Naive thymus-derived CD4-positive, alpha-beta T cell (primary cell): ENCODE results near the gene CACNA1A. TPM values are rescaled to one million over a fixed set of nuclear protein-coding genes. Genes with fewer than 3 reads are reported as not detected.
A peak's percentile ranks its signal among the peaks of the same experiment; 100 is the strongest.

Source experiments
- ATAC-seq: fragments of 150-1000 bp; cut with Tn5 transposase; 2 replicates; pipeline ENCODE4 v1.10.0; 2021; ENCODE audit warnings: mild to moderate bottlenecking, moderate library complexity
- CTCF ChIA-PET: fragments of 350-600 bp; sonication (Branson Sonifier 250); formaldehyde crosslinking; loops from one replicate; lab custom pipeline; 2021; ENCODE audit warnings: antibody characterized with exemption; lab: Charles Lee
- POLR2A ChIA-PET: fragments of 350-600 bp; sonication (Branson Sonifier 250); formaldehyde crosslinking; loops from one replicate; lab custom pipeline; 2021; ENCODE audit warnings: antibody characterized with exemption, inconsistent platforms; lab: Charles Lee
- DNase-seq, 9 donors: peaks; one replicate each; pipeline versions ENCODE4 v3.0.0 to v3.0.0-alpha.2; 2020 to 2022; ENCODE audit warnings: mixed read lengths in 1 of 9
- H3K27ac ChIP-seq: one replicate; pipeline ENCODE4 v1.7.0; 2013; ENCODE audit warnings: mild to moderate bottlenecking, low read depth, low read length, moderate library complexity
- H3K27me3 ChIP-seq, 2 donors: one replicate each; pipeline ENCODE4 v1.7.0; 2013; ENCODE audit warnings: low read length in 2 of 2, mild to moderate bottlenecking in 2 of 2, moderate library complexity in 2 of 2; ENCODE audit not compliant: control insufficient read depth in 2 of 2, insufficient read depth in 2 of 2
- H3K36me3 ChIP-seq, 3 experiments: 1 replicate in 2 of 3; 2 replicates in 1 of 3; pipeline ENCODE4 v1.7.0; 2013; ENCODE audit warnings: low read length in 3 of 3, mild to moderate bottlenecking in 3 of 3, moderate library complexity in 1 of 3; ENCODE audit not compliant: insufficient read depth in 3 of 3, control insufficient read depth in 2 of 3
- H3K4me1 ChIP-seq, 2 donors: one replicate each; pipeline ENCODE4 v1.7.0; 2013; ENCODE audit warnings: low read length in 2 of 2, mild to moderate bottlenecking in 2 of 2, moderate library complexity in 1 of 2; ENCODE audit not compliant: control insufficient read depth in 2 of 2, insufficient read depth in 2 of 2
- H3K4me3 ChIP-seq: 2 replicates; pipeline ENCODE4 v1.7.0; 2013; ENCODE audit warnings: mild to moderate bottlenecking, low read length
- H3K9me3 ChIP-seq, 3 experiments: 1 replicate in 2 of 3; 2 replicates in 1 of 3; pipeline ENCODE4 v1.7.0; 2013; ENCODE audit warnings: low read length in 3 of 3; ENCODE audit not compliant: control insufficient read depth in 2 of 3
- H3K27ac Mint-ChIP-seq, 9 donors: one replicate each; pipeline ENCODE4 v1.8.0; 2020 to 2022; ENCODE audit warnings: mixed read lengths in 9 of 9, mild to moderate bottlenecking in 8 of 9, moderate library complexity in 5 of 9, inconsistent platforms in 2 of 9
- H3K27me3 Mint-ChIP-seq, 5 donors: one replicate each; pipeline ENCODE4 v1.8.0; 2021 to 2022; ENCODE audit warnings: mixed read lengths in 5 of 5, mild to moderate bottlenecking in 1 of 5
- H3K36me3 Mint-ChIP-seq, 5 donors: one replicate each; pipeline ENCODE4 v1.8.0; 2020 to 2022; ENCODE audit warnings: mixed read lengths in 5 of 5, mild to moderate bottlenecking in 3 of 5, inconsistent platforms in 1 of 5
- H3K4me1 Mint-ChIP-seq, 7 donors: one replicate each; pipeline ENCODE4 v1.8.0; 2020 to 2022; ENCODE audit warnings: mixed read lengths in 7 of 7, mild to moderate bottlenecking in 3 of 7, inconsistent platforms in 1 of 7
- H3K4me3 Mint-ChIP-seq, 10 donors: one replicate each; pipeline ENCODE4 v1.8.0; 2020 to 2022; ENCODE audit warnings: mild to moderate bottlenecking in 10 of 10, mixed read lengths in 10 of 10, moderate library complexity in 6 of 10, inconsistent platforms in 2 of 10
- H3K9me3 Mint-ChIP-seq, 11 donors: one replicate each; pipeline ENCODE4 v1.8.0; 2020 to 2022; ENCODE audit warnings: mixed read lengths in 11 of 11, mild to moderate bottlenecking in 4 of 11, inconsistent platforms in 1 of 11, moderate library complexity in 1 of 11
- intact Hi-C, 2 donors: fragments of 100-400 bp; cut with micrococcal nuclease; formaldehyde crosslinking; loops; one replicate each; pipeline ENCODE4 v1.15.1; 2023
- polyA plus RNA-seq, 2 donors: library from polyadenylated mRNA; unstranded; fragments of 300-500 nt; fragmentation: Illumina TruSeq; gene quantifications; one replicate each; pipeline ENCODE4 v1.2.3, GENCODE V29; 2021
- total RNA-seq, 6 experiments: library from RNA in 5 of 6; stranded (reverse) in 5 of 6; gene quantifications; 1 replicate in 5 of 6; 2 replicates in 1 of 6; pipeline ENCODE4 v1.2.3 and lab custom pipeline; 2021 to 2026

CACNA1A gene
- total and polyA plus RNA-seq, 7 experiments from 2014 or later, result 0.05 to 1.1 (median 0.41) TPM

- Mint-ChIP-seq H3K27me3 (peaks cover 0 to 72% (median 52%) of the 10 kb centered on the region in 5 donors), H3K9me3 (peaks cover 5 to 32% (median 11%) of the 10 kb centered on the region in 11 donors), H3K27ac (no peak overlapping the region), H3K36me3 (peaks cover 0 to 5% (median 0%) of the 10 kb centered on the region in 5 donors), H3K4me1 (peaks cover 0 to 1% (median 0%) of the 10 kb centered on the region in 7 donors), H3K4me3 (no peak overlapping the region)
- Histone ChIP-seq H3K27ac (no peak overlapping the region), H3K27me3 (peaks cover 0 to 17% of the 10 kb centered on the region in 2 donors), H3K4me1 (no peaks in the 10 kb centered on the region), H3K9me3 (no peaks in the 10 kb centered on the region), H3K4me3 (no peak overlapping the region), H3K36me3 (no peaks in the 10 kb centered on the region)
- intact Hi-C loops, result no loop called here
- ChIA-PET CTCF (no interaction called here), POLR2A (no interaction called here)
- DNase-seq (no peak), ATAC-seq (no peak)
Observed at GRCh38 chr19:13526552-13526951, 20.3 kb upstream of the CACNA1A start.

GRCh38 chr19:13521066-13521465 lies 14.8 kb upstream of the CACNA1A start:
- intact Hi-C loops, result no loop called here

GRCh38 chr19:13511947-13512346 lies 5.7 kb upstream of the CACNA1A start:
- intact Hi-C loops, result no loop called here
- Mint-ChIP-seq H3K36me3 (no peaks in the 10 kb centered on the region), H3K4me1 (peaks cover 0 to 5% (median 0%) of the 10 kb centered on the region in 7 donors), H3K27me3 (peaks cover 27 to 68% (median 62%) of the 10 kb centered on the region in 5 donors), H3K4me3 (no peak overlapping the region), H3K27ac (no peak overlapping the region), H3K9me3 (peaks cover 0 to 25% (median 3%) of the 10 kb centered on the region in 11 donors)
- no peaks in the 10 kb centered on the region for H3K4me1 ChIP-seq
- DNase-seq (no peak), ATAC-seq (no peak)
- H3K27me3 ChIP-seq, result peaks cover 0 to 8% of the 10 kb centered on the region in 2 donors
- H3K36me3 ChIP-seq, result no peaks in the 10 kb centered on the region
- H3K4me3 ChIP-seq, result no peak overlapping the region
- H3K27ac ChIP-seq, result no peak overlapping the region
- H3K9me3 ChIP-seq, result no peaks in the 10 kb centered on the region
- CTCF ChIA-PET, result no interaction called here
- POLR2A ChIA-PET, result no interaction called here

More at GRCh38 chr19:13521066-13521465, 14.8 kb upstream of the CACNA1A start:
- no peaks in the 10 kb centered on the region for H3K27me3 ChIP-seq
- ChIA-PET POLR2A (no interaction called here), CTCF (no interaction called here)
- Mint-ChIP-seq H3K27ac (no peak overlapping the region), H3K27me3 (peaks cover 0 to 77% (median 59%) of the 10 kb centered on the region in 5 donors), H3K4me1 (peaks cover 0 to 1% (median 0%) of the 10 kb centered on the region in 7 donors), H3K36me3 (peaks cover 0 to 10% (median 0%) of the 10 kb centered on the region in 5 donors), H3K4me3 (no peak overlapping the region), H3K9me3 (peaks cover 8 to 63% (median 31%) of the 10 kb centered on the region in 11 donors)
- H3K9me3 ChIP-seq, result peaks cover 0 to 16% (median 0%) of the 10 kb centered on the region in 3 experiments
- H3K36me3 ChIP-seq, result no peaks in the 10 kb centered on the region
- H3K4me3 ChIP-seq, result no peak overlapping the region
- no peak for ATAC-seq
- H3K4me1 ChIP-seq, result no peaks in the 10 kb centered on the region
- H3K27ac ChIP-seq, result no peak overlapping the region
- no peak for DNase-seq

- intact Hi-C loops, result no loop called here
- no peaks in the 10 kb centered on the region for H3K9me3 ChIP-seq
- peaks cover 7 to 8% of the 10 kb centered on the region in 2 donors for H3K27me3 ChIP-seq
- Mint-ChIP-seq H3K27ac (no peak overlapping the region), H3K9me3 (peaks cover 0 to 14% (median 3%) of the 10 kb centered on the region in 11 donors), H3K4me1 (peaks cover 0 to 6% (median 0%) of the 10 kb centered on the region in 7 donors), H3K36me3 (no peaks in the 10 kb centered on the region), H3K27me3 (peaks cover 56 to 83% (median 73%) of the 10 kb centered on the region in 5 donors), H3K4me3 (peak overlapping the region in 2 of 10 donors; percentile 25 to 39)
- no peak overlapping the region for H3K27ac ChIP-seq
- POLR2A ChIA-PET, result interaction anchor here (0.7 kb wide), 1 partner anchor 1358 kb away, joined by 3 read pairs; no protein-coding TSS in a partner anchor
- DNase-seq (no peak), ATAC-seq (no peak)
- CTCF ChIA-PET, result interaction anchor here (0.7 kb wide), 1 partner anchor 37 kb away, joined by 3 read pairs; no protein-coding TSS in a partner anchor
- H3K4me3 ChIP-seq, result no peak overlapping the region
- no peaks in the 10 kb centered on the region for H3K4me1 ChIP-seq
- no peaks in the 10 kb centered on the region for H3K36me3 ChIP-seq
Observed at GRCh38 chr19:13507053-13507611, 853 bp upstream of the CACNA1A start.

GRCh38 chr19:13505761-13506470 lies 363 bp downstream of the CACNA1A start:
- ChIA-PET POLR2A (no interaction called here), CTCF (no interaction called here)
- no peak overlapping the region for H3K27ac Mint-ChIP-seq
- peak overlapping the region in 3 of 10 donors; percentile 27 to 58 (median 36) for H3K4me3 Mint-ChIP-seq
- ATAC-seq (no peak), DNase-seq (peak in 3 of 9 donors; percentile 5 to 25 (median 8))
- Histone ChIP-seq H3K4me3 (no peak overlapping the region), H3K9me3 (no peaks in the 10 kb centered on the region), H3K36me3 (no peaks in the 10 kb centered on the region), H3K27ac (no peak overlapping the region), H3K27me3 (peaks cover 7 to 8% of the 10 kb centered on the region in 2 donors), H3K4me1 (no peaks in the 10 kb centered on the region)
- intact Hi-C loops, result no loop called here
- H3K9me3 Mint-ChIP-seq, result peaks cover 0 to 14% (median 0%) of the 10 kb centered on the region in 11 donors
- H3K27me3 Mint-ChIP-seq, result peaks cover 56 to 84% (median 69%) of the 10 kb centered on the region in 5 donors
- H3K36me3 Mint-ChIP-seq, result no peaks in the 10 kb centered on the region
- H3K4me1 Mint-ChIP-seq, result peaks cover 0 to 6% (median 0%) of the 10 kb centered on the region in 7 donors

GRCh38 chr19:13505164-13505695 lies 1.0 kb downstream of the CACNA1A start:
- Histone ChIP-seq H3K9me3 (no peaks in the 10 kb centered on the region), H3K27ac (no peak overlapping the region), H3K27me3 (peaks cover 7% of the 10 kb centered on the region in 2 donors), H3K4me1 (no peaks in the 10 kb centered on the region), H3K36me3 (no peaks in the 10 kb centered on the region), H3K4me3 (no peak overlapping the region)
- no peaks in the 10 kb centered on the region for H3K36me3 Mint-ChIP-seq
- POLR2A ChIA-PET, result no interaction called here
- peaks cover 56 to 88% (median 71%) of the 10 kb centered on the region in 5 donors for H3K27me3 Mint-ChIP-seq
- peaks cover 0 to 6% (median 0%) of the 10 kb centered on the region in 7 donors for H3K4me1 Mint-ChIP-seq
- peaks cover 0 to 14% (median 3%) of the 10 kb centered on the region in 11 donors for H3K9me3 Mint-ChIP-seq
- ATAC-seq (no peak), DNase-seq (no peak)
- peak overlapping the region in 7 of 10 donors; percentile 36 to 60 (median 43) for H3K4me3 Mint-ChIP-seq
- CTCF ChIA-PET, result no interaction called here
- H3K27ac Mint-ChIP-seq, result no peak overlapping the region
- intact Hi-C loops, result no loop called here
